ENCODE data around the gene PPP1R3E. TPM values are rescaled to one million over a fixed set of nuclear protein-coding genes. Genes with fewer than 3 reads are reported as not detected.
A peak's percentile ranks its signal among the peaks of the same experiment; 100 is the strongest.

PPP1R3E gene
- total and polyA plus RNA-seq, 2 of the 13 experiments (the other 11 are each of a cell fraction or from before 2014, with no cell fraction given), result 16.5 to 26.5 TPM

DNA sequence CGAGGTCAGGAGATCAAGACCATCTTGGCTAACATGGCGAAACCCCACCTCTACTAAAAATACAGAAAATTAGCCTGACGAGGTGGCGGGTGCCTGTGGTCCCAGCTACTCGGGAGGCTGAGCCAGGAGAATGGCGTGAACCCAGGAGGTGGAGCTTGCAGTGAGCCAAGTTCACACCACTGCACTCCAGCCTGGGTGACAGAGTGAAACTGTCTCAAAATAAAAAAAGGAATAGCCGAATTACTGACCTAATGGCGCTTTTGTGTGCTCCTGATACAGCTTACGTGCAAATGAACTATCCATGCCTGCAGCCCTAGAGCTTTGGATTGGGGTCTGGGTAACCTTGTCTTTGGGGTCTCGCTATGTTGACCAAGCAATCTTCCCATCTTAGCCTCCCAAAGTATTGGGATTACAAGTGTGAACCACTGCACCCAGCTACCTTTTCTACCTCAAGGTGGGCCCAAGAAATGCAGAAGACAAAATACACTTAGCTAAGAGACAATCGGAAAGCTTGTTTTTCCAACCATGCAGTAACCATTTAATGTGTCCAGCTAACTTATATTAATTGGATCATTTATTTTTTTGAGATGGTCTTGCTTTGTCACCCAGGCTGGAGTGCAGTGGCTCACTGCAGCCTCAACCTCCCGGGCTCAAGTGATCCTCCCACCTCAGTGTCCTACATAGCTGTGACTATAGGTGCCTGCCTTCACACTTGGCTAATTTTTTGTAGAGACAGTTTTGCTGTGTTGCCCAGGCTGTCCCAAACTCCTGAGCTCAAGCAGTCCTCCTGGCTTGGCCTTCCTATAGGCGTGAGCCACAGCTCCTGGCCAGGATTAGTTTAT, 24.1 kb upstream of the PPP1R3E start (continued):
- TF ChIP-seq ZNF781 (CRISPR knock-in tag; IDR thresholded peaks at IDR 0.05; ENCODE audit: borderline replicate concordance, not compliant biosample characterization) (peak; percentile 57), MIXL1 (CRISPR knock-in tag; IDR thresholded peaks at IDR 0.05) (0 out of 2 replicates have a peak, but pooled peaks have one; percentile 5), ZNF83 (CRISPR knock-in tag; IDR thresholded peaks at IDR 0.05; ENCODE audit: borderline replicate concordance) (no peak), ZNF274 (CRISPR knock-in tag; IDR thresholded peaks at IDR 0.05) (no peak), ZNF788 (CRISPR knock-in tag; IDR thresholded peaks at IDR 0.05; ENCODE audit: borderline replicate concordance) (no peak), KDM3A (CRISPR knock-in tag; IDR thresholded peaks at IDR 0.05; ENCODE audit: low read depth) (no peak), PAWR (CRISPR knock-in tag; IDR thresholded peaks at IDR 0.05; ENCODE audit: borderline replicate concordance) (no peak), ZNF883 (CRISPR knock-in tag; IDR thresholded peaks at IDR 0.05; ENCODE audit: not compliant biosample characterization) (no peak), GPN1 (CRISPR knock-in tag; IDR thresholded peaks at IDR 0.05; ENCODE audit: borderline replicate concordance) (no peak), ZNF331 (CRISPR knock-in tag; IDR thresholded peaks at IDR 0.05) (0 out of 2 replicates have a peak, but pooled peaks have one; percentile 22), ZNF670 (CRISPR knock-in tag; IDR thresholded peaks at IDR 0.05; ENCODE audit: borderline replicate concordance) (no peak), SETDB1 (CRISPR knock-in tag; IDR thresholded peaks at IDR 0.05; ENCODE audit: borderline replicate concordance) (no peak)
- TF ChIP-seq, protein P1, sequence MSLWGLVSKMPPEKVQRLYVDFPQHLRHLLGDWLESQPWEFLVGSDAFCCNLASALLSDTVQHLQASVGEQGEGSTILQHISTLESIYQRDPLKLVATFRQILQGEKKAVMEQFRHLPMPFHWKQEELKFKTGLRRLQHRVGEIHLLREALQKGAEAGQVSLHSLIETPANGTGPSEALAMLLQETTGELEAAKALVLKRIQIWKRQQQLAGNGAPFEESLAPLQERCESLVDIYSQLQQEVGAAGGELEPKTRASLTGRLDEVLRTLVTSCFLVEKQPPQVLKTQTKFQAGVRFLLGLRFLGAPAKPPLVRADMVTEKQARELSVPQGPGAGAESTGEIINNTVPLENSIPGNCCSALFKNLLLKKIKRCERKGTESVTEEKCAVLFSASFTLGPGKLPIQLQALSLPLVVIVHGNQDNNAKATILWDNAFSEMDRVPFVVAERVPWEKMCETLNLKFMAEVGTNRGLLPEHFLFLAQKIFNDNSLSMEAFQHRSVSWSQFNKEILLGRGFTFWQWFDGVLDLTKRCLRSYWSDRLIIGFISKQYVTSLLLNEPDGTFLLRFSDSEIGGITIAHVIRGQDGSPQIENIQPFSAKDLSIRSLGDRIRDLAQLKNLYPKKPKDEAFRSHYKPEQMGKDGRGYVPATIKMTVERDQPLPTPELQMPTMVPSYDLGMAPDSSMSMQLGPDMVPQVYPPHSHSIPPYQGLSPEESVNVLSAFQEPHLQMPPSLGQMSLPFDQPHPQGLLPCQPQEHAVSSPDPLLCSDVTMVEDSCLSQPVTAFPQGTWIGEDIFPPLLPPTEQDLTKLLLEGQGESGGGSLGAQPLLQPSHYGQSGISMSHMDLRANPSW (CRISPR knock-in tag; IDR thresholded peaks at IDR 0.05; ENCODE audit: borderline replicate concordance), result no peak
- TF ChIP-seq, protein P2, sequence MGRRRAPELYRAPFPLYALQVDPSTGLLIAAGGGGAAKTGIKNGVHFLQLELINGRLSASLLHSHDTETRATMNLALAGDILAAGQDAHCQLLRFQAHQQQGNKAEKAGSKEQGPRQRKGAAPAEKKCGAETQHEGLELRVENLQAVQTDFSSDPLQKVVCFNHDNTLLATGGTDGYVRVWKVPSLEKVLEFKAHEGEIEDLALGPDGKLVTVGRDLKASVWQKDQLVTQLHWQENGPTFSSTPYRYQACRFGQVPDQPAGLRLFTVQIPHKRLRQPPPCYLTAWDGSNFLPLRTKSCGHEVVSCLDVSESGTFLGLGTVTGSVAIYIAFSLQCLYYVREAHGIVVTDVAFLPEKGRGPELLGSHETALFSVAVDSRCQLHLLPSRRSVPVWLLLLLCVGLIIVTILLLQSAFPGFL (CRISPR knock-in tag; IDR thresholded peaks at IDR 0.05), result no peak
- TF ChIP-seq, protein P3, sequence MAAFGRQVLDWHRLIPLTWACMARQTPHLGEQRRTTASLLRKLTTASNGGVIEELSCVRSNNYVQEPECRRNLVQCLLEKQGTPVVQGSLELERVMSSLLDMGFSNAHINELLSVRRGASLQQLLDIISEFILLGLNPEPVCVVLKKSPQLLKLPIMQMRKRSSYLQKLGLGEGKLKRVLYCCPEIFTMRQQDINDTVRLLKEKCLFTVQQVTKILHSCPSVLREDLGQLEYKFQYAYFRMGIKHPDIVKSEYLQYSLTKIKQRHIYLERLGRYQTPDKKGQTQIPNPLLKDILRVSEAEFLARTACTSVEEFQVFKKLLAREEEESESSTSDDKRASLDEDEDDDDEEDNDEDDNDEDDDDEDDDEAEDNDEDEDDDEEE (CRISPR knock-in tag; IDR thresholded peaks at IDR 0.05), result no peak
- TF ChIP-seq, protein P4, sequence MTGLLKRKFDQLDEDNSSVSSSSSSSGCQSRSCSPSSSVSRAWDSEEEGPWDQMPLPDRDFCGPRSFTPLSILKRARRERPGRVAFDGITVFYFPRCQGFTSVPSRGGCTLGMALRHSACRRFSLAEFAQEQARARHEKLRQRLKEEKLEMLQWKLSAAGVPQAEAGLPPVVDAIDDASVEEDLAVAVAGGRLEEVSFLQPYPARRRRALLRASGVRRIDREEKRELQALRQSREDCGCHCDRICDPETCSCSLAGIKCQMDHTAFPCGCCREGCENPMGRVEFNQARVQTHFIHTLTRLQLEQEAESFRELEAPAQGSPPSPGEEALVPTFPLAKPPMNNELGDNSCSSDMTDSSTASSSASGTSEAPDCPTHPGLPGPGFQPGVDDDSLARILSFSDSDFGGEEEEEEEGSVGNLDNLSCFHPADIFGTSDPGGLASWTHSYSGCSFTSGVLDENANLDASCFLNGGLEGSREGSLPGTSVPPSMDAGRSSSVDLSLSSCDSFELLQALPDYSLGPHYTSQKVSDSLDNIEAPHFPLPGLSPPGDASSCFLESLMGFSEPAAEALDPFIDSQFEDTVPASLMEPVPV (CRISPR knock-in tag; IDR thresholded peaks at IDR 0.05), result no peak
